ENCODE results near the gene ZNF282.

ZNF282 gene
- total RNA-seq = 11.0 to 32.7 (median 19.0) reads per million in 18 experiments

GRCh38 chr7:149195180-149196150, at the start of gene ZNF282:
Gene ZNF282, plus strand, starts transcription at chr7:149195546. Its CDS starts 44 bp downstream, at chr7:149195590.
- peak; percentile 77 to 88 for DNase-seq

GRCh38 chr7:149147072-149147751, 48.1 kb upstream of the ZNF282 start, which contains the start of gene ZNF398:
Gene ZNF398, plus strand, starts transcription at chr7:149147453. Its CDS starts 290 bp downstream, at chr7:149147743.
- peak; percentile 81 to 90 for DNase-seq

- peak; percentile 35 to 66 for DNase-seq
Observed at GRCh38 chr7:149147752-149148653, 47.3 kb upstream of the ZNF282 start.

GRCh38 chr7:149150981-149151380, 44.4 kb upstream of the ZNF282 start:
- no peak for DNase-seq

- DNase-seq = no peak
Observed at GRCh38 chr7:149153346-149153745, 42.0 kb upstream of the ZNF282 start.

GRCh38 chr7:149154056-149154455, 41.3 kb upstream of the ZNF282 start:
- no peak for DNase-seq

- no peak for DNase-seq
Observed at GRCh38 chr7:149156898-149157297, 38.4 kb upstream of the ZNF282 start.

GRCh38 chr7:149161241-149161848, 34.0 kb upstream of the ZNF282 start:
- no peak for DNase-seq

- no peak for DNase-seq
Observed at GRCh38 chr7:149166142-149166541, 29.2 kb upstream of the ZNF282 start.

- no peak for DNase-seq
Observed at GRCh38 chr7:149166630-149167352, 28.6 kb upstream of the ZNF282 start.

GRCh38 chr7:149171892-149172533, 23.3 kb upstream of the ZNF282 start:
- no peak for DNase-seq

- DNase-seq = no peak
Observed at GRCh38 chr7:149172534-149172920, 22.8 kb upstream of the ZNF282 start.

GRCh38 chr7:149175150-149175549, 20.2 kb upstream of the ZNF282 start:
- no peak for DNase-seq

- no peak for DNase-seq
Observed at GRCh38 chr7:149179241-149179640, 16.1 kb upstream of the ZNF282 start.

GRCh38 chr7:149180722-149181449, 14.5 kb upstream of the ZNF282 start:
- DNase-seq = no peak

- no peak for DNase-seq
Observed at GRCh38 chr7:149181450-149181790, 13.9 kb upstream of the ZNF282 start.

- no peak for DNase-seq
Observed at GRCh38 chr7:149184274-149184673, 11.1 kb upstream of the ZNF282 start.

- no peak for DNase-seq
Observed at GRCh38 chr7:149188213-149188612, 7.1 kb upstream of the ZNF282 start.

GRCh38 chr7:149188637-149189259, 6.6 kb upstream of the ZNF282 start:
- DNase-seq = no peak

GRCh38 chr7:149191851-149192250, 3.5 kb upstream of the ZNF282 start:
- no peak for DNase-seq

Data from inflammatory macrophage (primary cell).